Erythroblast (primary cell): ENCODE data around the gene CEBPG.

ENCODE experiments used
- GATA1 ChIP-seq: IDR thresholded peaks from 2 replicates; pipeline ENCODE4 v1.6.1; 2011; ENCODE audit warnings: low read depth, mild to moderate bottlenecking, control low read depth, low read length, moderate library complexity
- POLR2A ChIP-seq: IDR thresholded peaks from 2 replicates; pipeline ENCODE4 v1.6.1; 2011; ENCODE audit warnings: mild to moderate bottlenecking, low read length

DNA sequence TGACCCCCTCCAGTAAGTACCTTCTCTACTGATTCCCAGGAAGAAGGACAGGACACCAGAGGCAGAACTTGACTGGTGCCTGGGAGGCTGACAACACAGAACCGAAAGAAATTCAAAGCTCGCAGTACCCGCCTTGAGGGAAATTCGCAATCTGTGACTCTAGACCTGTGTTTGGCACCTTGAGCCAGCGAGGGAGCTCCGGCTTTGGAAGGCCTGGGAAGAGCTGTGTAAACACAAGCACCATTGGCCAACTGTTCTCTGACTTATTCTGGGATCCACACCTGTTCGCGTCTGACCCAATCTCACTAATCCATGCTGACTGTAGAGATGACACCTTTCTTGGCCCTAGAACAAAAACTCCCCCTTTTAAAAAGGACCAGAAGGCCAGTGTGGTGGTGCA, 50.7 kb downstream of the CEBPG start:
- no peak for TF ChIP-seq POLR2A
- no peak for TF ChIP-seq GATA1
